NCI-H187 (cell line): ENCODE data around the gene ZNF862.

Source experiments
- DNase-seq, 2 experiments: peaks; one replicate each; lab custom pipeline; 2025; lab: John Stamatoyannopoulos, UW

The ZNF862 gene

DNA sequence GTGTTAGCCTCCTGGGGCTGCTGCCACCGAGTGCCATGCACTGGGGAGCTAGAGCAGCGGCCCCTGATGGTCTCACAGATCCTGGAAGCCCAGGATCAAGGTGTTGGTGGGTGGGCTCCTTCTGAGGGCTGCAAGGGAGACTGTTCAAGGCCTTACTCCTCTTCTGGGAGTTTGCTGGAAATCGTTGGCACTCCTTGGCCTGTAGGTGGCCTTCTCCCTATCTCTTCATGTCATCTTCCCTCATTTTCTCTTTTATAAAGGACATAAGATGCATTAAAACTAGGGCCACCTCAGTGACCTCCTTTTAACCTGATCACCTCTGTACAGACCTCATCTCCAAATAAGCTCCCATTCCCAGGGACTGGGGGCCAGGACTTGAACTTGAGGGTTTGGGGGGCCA lies 27.0 kb upstream of the ZNF862 start:
- DNase-seq: no peak

DNA sequence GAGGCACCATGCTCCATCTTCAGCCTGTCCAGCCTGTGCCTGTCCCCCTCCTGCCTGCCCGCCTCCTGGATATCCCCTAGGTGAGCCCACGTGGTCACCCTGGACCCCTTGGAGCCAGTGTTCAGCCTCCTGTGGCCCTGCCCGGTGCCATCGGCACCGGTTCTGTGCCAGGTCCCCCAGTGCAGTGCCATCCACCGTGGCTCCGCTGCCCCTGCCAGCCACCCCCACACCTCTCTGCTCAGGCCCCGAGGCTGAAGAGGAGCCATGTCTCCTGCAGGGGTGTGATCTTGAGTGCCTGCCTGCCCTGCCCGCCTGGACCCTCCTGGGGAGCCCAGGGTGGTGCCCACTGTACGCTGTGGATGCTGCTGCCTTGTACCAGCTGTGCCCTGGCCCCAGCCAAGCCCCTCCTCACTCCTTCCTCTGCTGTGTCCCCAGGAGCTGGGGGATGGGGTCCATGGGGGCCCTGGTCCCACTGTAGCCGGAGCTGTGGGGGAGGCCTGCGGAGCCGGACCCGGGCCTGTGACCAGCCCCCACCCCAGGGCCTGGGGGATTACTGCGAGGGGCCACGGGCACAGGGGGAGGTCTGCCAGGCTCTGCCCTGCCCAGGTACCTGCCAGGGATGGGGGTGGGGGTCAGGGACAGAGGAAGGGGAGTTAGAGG lies 26.2 kb upstream of the ZNF862 start:
- no peak for DNase-seq

DNA sequence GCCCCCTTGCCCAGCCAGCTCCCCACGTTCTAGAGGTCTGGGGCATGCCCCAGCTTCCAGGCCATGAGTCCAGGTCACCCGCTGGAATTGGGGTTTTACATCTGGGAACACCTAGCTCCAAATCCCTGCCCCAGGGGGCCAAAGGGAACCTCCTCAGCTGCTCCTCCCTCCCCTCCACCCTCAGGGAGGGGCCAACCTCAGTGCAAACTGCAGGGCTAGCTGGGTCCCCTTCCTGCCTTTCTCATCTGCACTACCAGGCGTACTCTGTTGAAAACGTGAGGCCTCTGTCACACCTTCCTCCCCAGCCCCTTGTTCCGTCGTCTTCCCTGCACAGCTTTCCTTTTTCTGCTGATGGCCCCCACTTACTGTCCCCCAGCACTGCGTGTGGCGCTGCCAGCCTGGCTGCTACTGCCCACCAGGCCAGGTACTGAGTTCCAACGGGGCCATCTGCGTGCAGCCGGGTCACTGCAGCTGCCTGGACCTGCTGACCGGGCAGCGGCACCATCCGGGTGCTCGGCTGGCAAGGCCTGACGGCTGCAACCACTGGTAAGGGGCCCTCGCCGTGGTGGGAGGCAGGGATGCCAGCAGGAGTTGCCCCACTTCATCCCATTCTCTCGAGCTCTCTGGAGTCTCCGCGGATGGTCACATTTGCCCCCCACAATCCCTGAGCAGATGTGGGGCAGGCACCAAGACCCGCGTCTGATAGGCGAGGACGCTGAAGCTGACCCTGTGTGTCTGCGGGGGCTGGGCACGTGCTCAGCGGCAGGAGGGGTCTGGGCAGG lies 24.7 kb upstream of the ZNF862 start:
- no peak for DNase-seq

DNA sequence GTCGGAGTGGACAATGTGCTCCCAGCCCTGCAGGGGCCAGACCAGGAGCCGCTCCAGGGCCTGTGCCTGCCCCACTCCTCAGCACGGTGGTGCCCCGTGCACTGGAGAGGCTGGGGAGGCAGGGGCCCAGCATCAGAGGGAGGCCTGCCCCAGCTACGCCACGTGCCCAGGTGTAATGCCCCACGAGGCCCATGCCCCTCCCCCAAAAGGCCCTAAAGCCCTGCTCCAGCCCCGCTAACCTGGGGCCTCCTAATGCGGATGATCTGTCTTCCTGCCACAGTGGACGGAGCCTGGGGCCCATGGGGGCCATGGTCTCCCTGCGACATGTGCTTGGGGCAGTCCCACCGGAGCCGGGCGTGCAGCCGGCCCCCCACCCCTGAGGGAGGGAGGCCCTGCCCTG lies 23.7 kb upstream of the ZNF862 start:
- no peak for DNase-seq

DNA sequence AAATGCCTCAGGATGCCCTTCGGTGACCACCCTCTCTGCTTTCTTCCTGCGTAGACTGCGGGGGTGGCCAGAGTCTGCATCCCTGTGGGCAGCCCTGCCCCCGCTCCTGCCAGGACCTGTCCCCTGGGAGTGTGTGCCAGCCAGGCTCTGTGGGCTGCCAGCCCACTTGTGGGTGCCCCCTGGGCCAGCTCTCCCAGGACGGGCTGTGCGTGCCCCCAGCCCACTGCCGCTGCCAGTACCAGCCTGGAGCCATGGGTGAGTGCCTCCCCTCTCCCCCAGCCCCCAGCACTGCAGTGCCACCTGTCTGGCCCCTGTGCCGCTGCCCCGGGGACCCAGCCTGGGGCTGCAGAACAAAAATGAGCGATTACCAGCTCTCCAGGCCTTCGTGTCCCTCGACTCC lies 23.1 kb upstream of the ZNF862 start:
- DNase-seq: no peak

DNA sequence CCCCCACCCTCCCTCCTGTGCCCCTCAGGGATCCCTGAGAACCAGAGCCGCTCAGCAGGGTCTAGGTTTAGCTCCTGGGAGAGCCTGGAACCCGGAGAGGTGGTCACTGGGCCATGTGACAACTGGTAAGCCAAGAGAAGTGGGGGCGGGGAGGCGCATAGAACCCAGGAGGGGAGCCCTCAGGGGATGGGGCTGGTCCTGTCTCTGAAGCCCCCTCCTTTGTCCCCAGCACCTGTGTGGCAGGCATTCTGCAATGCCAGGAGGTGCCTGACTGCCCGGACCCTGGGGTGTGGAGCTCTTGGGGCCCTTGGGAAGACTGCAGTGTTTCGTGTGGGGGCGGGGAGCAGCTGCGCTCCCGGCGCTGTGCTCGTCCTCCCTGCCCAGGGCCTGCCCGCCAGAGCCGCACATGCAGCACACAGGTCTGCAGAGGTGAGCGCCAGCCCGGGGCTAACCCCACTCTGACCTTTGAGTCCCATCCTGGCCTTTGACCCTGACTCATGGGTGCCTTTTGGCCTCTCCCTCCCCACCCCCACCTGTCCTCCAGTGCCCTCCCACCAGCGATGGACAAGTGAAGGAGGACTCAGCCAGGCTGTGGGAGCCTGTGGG lies 22.4 kb upstream of the ZNF862 start:
- DNase-seq: no peak

DNA sequence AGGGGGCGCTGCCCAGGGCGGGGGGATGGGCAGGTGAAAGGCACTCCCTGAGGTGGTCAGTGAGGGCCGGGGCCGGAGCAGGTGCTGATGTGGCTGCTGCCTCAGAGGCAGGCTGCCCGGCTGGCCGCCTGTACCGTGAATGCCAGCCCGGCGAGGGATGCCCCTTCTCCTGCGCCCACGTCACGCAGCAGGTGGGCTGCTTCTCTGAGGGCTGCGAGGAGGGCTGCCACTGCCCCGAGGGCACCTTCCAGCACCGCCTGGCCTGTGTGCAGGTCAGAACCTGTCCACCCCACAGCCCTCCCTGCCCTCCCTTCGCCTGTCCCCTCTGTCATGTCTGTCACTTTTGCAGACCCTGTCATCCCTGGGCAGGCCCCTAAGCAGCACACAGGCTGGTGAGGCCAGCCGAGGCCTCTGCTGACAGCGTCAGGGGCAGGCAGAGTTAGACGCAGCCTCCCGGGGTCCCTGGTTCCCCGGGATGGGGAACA lies 21.9 kb upstream of the ZNF862 start:
- DNase-seq: no peak

DNA sequence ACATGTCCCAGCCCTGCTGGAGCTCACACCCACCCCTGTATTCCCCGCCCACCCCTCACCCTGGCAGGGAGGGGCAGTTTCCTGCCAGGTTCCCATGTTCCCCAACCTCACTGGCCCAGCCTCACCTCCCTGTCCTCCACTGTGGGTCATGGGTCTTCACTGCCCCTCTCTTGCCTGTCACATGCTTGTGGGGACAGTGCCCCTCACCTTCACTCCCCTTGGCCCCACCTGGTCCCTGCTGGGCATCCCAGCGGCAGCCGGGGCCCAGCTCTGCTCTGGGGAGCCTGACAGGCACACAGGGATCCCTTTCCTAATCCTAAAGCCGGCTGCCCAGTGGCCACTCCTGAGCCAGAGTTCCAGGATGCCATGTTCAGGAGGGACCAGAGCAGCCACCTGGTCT lies 21.4 kb upstream of the ZNF862 start:
- no peak for DNase-seq

DNA sequence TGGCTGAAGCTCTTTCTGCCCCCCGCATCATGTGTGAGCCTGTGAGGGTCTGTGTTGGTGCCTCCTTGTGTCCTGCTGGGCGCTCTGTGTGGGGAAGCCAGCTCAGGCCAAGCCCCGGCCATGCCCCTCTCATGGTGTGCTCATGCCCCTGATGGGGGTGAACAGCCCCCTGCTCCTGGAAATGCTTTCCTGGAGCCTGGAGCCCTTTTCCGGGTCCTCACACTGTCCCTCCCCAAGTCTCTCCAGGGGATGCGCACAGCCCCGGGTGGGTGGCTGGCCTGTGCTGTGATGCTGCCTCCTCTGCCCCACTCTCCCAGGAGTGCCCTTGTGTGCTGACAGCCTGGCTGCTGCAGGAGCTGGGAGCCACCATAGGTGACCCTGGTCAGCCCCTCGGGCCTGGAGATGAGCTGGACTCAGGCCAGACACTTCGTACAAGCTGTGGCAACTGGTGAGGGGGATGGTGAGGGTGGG lies 20.8 kb upstream of the ZNF862 start:
- DNase-seq: no peak

DNA sequence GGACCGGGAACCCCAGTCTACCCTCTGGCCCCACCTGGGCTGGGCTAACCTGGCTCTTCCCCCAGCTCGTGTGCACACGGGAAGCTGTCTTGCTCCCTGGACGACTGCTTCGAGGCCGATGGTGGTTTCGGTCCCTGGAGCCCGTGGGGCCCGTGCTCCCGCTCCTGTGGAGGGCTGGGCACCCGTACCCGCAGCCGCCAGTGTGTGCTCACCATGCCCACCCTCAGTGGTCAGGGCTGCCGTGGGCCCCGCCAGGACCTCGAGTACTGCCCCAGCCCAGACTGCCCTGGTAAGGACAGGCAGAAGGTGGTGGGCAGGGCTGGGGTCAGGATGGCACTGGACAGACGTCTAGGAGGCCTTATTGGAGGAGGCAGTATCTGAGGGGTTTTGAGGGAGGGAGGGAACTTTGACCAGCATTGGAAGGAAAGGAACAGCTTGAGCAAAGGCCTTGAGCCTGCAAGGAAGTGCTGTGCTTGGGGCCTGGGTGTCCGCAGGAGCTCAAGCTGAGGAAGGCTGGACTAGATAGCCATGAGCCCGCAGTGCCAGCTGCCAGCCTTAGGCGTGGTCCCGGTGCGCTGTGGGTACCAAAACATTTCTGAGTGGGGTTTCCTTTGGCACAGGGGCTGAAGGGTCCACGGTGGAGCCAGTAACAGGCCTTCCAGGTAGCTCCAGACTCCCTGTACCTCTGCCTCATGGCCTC lies 20.2 kb upstream of the ZNF862 start:
- DNase-seq: no peak

DNA sequence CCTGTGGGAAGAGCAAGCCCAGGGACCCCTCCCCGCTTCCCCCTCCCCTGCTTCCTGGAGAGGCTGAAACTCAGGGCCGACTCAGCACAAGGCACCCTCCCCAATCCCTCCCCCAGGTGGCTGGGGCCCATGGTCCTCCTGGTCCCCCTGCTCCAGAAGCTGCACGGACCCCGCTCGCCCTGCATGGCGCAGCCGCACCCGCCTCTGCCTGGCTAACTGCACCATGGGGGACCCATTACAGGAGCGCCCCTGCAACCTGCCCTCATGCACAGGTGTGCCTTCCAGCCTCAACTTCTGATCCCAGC lies 19.7 kb upstream of the ZNF862 start:
- no peak for DNase-seq

DNA sequence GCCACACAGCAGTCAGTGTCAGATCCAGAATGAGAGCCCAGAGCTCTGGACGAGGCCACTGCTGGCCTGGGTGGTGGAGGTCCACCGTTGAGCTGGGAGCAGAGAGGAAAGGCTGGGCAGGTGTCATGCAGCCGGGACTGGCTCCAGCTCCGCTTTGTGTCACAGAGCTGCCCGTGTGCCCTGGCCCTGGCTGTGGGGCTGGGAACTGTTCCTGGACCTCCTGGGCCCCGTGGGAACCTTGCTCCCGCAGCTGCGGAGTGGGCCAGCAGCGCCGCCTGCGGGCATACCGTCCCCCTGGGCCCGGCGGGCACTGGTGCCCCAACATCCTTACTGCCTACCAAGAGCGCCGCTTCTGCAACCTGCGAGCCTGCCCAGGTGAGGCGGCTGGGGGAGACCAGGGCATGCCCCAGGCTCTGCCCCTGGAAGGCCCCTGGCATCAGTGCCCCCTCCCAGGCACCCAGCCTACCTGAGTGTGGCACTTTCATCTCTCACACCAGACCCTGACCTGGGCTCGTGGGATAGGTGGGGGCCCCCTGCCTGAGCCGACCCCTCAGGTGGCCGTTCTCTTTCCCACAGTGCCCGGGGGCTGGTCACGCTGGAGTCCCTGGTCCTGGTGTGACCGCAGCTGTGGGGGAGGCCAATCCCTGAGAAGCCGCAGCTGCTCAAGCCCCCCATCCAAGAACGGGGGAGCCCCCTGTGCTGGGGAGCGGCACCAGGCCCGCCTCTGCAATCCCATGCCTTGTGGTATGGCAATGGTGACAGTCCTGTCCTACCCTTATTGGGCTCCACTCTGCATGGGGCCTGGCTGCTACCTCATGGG lies 18.8 kb upstream of the ZNF862 start:
- no peak for DNase-seq

DNA sequence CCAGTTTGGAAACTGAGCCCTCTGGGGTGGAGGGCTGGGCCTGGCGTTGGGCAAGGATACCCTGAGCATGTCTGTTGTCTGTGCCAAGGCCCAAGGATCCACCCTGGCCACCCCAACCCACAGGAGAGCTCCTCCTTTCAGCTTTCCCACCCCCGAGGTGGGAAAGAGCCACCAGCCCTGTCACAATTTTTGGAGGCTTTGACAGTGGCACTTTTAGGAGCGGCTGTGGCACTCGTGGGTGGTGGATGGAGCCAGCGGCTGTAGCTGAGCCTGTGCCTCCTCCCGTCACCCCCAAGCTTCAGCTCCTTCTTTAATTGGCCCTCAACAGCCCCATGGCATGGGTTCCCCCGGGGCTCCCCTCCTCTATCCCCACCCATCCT lies 18.2 kb upstream of the ZNF862 start:
- no peak for DNase-seq

DNA sequence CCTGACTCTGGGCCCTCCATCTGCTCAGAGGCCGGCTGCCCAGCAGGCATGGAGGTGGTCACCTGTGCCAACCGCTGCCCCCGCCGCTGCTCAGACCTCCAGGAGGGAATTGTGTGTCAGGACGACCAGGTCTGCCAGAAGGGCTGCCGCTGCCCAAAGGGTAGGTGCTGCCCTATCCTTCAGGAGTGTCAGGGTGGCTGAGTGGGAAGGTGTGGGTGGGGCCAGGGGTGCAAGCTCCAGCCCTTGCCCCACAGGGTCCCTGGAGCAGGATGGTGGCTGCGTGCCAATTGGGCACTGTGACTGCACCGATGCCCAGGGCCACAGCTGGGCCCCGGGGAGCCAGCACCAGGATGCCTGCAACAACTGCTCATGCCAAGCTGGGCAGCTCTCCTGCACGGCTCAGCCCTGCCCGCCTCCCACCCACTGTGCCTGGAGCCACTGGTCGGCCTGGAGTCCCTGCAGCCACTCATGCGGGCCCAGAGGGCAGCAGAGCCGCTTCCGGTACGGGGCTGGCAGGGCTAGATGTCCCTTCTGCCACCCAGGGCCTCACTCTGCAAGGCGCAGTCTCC lies 17.5 kb upstream of the ZNF862 start:
- no peak for DNase-seq

DNA sequence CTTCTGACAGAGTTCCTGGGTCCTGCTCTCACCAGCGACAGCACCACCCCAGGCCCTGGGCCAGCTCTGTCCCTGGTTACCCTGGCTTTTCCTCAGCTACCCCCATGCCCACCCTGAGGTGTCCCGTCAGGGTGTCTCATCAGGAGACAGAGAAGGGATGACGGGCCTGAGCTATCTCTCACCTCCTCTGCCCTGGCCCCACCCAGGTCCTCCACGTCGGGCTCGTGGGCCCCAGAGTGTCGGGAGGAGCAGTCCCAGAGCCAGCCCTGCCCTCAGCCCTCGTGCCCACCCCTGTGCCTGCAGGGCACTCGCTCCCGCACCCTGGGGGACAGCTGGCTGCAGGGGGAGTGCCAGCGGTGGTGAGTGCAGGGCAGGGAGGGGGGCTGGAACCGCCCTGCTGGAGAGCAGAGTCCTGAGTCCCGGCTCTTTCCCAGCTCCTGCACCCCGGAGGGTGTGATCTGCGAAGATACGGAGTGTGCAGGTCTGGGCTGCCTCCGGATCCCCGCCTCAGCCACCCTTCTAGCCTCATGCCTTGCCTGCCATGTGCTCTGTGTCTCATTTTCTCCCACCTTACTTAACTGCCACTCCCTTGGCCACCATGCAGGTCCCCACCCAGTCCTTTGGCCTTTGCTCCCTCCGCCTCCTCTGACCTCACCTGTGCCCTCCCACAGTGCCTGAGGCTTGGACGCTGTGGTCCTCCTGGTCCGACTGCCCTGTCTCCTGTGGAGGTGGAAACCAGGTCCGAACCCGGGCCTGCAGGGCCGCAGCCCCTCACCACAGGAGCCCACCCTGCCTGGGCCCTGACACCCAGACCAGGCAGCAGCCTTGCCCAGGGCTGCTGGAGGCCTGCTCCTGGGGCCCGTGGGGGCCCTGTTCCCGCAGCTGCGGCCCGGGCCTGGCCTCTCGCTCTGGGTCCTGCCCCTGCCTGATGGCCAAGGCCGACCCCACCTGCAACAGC lies 16.7 kb upstream of the ZNF862 start:
- DNase-seq: no peak

DNA sequence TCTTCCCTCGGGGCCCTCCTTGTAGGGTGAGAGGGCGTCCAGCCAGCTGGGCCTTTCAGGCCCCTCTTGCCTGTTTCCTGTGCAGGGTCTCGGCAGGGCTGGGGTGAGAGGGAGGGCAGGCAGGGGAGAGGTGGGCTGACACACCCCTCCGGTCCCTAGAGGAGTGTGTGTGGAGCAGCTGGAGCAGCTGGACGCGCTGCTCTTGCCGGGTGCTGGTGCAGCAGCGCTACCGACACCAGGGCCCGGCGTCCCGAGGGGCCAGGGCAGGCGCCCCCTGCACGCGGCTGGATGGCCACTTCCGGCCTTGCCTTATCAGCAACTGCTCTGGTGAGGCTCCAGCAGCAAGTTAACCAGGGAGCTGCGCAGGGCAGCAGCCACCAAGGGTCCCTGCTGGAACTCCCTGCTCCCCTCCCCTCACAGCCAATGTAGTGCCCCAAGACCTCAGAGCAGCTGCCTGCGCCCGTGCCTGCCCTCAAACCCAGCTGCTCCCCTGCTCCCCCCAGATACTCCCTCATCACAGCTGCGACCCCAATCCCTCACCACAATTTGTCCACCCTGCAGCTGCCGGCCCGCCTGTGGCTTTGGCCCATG lies 15.7 kb upstream of the ZNF862 start:
- DNase-seq: no peak

DNA sequence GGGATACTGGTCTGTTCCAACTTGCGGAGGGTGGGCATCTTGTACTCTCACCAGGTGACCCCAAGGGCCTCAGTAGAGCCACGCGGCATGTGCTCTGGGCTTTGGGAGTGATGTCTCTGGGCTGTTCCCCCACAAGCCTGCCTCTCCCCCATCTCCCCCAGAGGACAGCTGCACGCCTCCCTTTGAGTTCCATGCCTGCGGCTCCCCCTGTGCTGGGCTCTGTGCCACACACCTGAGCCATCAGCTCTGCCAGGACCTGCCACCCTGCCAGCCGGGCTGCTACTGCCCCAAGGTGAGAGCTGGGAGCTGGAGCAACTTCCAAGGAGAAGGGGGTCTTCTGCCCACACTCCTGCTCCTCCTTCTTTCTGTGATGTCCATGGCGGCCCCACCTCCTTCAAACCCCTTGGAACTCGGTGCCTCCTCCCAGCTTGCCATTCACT lies 15.0 kb upstream of the ZNF862 start:
- no peak for DNase-seq

DNA sequence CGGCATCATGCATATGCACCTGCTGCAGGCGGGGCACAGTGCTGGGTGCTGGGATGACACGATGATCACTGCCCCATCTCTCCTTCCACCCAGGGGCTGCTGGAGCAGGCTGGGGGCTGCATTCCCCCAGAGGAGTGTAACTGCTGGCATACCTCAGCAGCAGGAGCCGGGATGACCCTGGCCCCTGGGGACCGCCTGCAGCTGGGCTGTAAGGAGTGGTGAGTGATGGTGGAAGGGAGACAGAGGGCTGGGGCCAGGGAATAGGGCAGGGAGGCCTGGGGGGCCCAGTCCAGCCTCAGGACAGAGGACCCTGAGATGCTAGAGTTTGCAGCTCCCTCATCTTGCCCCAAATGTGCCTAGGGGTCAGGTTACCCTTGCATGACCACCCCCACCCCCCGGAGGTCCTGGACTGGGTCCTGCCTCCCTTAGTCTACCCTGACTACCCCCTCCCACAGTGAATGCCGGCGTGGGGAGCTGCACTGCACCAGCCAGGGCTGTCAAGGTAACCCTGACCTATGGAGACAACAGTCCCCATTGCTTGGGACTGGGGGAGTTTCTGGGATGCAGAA lies 14.5 kb upstream of the ZNF862 start:
- DNase-seq: no peak

DNA sequence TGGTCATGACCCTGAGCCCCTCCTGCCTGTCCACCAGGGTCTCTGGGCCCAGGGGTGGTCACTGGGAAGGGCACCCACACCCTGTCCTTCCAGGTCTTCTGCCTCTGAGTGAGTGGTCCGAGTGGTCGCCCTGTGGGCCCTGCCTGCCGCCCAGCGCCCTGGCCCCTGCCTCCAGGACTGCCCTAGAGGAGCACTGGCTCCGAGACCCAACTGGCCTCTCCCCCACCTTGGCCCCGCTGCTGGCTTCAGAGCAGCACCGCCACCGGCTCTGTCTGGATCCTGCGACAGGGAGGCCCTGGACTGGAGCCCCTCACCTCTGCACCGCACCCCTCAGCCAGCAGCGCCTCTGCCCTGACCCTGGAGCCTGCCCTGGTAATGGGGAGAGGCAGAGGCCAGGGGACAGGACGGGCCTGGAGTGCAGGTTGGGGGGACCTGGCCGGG lies 13.9 kb upstream of the ZNF862 start:
- DNase-seq: no peak
